ENCODE results near the gene PTP4A1.

The PTP4A1 gene

DNA sequence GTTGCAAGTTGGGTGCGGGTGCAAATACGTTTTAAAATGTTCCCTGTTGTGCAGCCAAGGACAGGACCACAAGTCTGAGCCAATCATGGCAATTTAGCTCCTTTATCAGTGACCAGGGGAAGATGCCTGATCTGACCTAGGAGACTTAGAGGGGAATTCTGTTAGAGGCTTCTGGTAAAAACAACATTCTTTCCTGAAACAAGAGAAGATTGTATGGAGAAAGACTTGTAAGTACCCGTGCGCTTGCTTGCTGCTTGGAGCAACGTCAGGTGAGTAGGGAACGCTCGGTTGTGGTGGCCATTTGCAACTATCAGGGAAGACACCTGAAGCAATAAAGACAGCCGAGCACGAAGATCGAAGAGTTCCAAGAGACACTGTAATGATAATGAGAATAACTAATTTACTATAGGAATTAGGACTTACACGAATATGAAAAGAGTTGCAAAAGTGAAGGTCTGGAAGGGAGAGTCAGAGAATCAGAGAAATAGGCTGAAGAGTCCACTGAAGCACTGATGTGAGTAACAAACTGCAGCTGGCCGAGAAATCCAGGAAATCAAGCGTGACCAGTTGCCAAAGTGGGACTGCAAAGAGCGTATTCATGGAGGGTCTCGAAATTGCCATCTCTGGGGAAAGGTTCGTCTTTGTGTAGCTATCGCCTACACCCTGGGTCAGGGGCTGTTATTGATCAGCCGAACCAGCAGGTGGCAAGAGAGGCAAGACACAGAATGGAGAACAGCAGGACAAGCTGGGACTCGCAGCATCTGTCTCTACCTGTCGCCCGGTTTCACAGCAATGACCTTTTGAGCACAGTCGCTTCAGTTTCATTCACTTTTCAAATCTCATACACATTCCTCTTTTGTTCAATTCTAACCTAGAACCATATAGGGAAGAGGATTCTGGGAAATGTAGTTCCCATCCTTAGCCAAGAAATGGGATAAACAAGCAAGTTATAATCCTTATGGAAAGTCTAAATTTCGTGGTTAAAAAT, 26.1 kb downstream of the PTP4A1 start:
- TF ChIP-seq FOXM1 (IDR thresholded peaks at IDR 0.05; ENCODE audit: borderline replicate concordance, low read depth) (no peak), RAD21 (IDR thresholded peaks at IDR 0.05; ENCODE audit: low read depth) (peak; percentile 66)

DNA sequence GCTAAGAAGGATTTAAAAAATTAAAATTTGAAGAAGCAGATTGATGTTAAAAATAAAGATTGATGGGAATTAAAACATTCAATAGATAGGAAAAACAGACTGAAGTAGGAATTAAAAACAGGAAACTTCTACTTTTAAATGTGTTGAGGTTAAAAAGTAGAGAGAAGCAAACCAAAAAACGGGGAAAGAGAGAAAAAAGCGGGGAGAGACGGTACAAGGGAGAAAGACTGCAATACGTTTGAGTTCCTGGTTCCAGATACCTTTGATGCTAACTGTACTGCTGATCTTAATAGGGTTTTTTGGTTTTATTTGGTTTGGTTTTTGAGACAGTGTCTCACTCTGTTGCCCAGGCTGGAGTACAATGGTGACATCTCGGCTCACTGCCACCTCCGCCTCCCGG, 27.0 kb downstream of the PTP4A1 start:
- TF ChIP-seq, protein P1, sequence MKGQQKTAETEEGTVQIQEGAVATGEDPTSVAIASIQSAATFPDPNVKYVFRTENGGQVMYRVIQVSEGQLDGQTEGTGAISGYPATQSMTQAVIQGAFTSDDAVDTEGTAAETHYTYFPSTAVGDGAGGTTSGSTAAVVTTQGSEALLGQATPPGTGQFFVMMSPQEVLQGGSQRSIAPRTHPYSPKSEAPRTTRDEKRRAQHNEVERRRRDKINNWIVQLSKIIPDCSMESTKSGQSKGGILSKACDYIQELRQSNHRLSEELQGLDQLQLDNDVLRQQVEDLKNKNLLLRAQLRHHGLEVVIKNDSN (IDR thresholded peaks at IDR 0.05) = no peak
- TF ChIP-seq CEBPB (IDR thresholded peaks at IDR 0.05) = no peak
- TF ChIP-seq EGR1 (IDR thresholded peaks at IDR 0.05) = no peak
- TF ChIP-seq TEAD4 (IDR thresholded peaks at IDR 0.05) = no peak
- no peak for TF ChIP-seq FOXM1 (IDR thresholded peaks at IDR 0.05; ENCODE audit: borderline replicate concordance, low read depth)
- no peak for TF ChIP-seq TAF1 (IDR thresholded peaks at IDR 0.05; ENCODE audit: low read depth)
- TF ChIP-seq TCF12 (IDR thresholded peaks at IDR 0.05; ENCODE audit: low read depth) = no peak
- TF ChIP-seq RAD21 (IDR thresholded peaks at IDR 0.05; ENCODE audit: low read depth) = no peak
- TF ChIP-seq, protein P2, sequence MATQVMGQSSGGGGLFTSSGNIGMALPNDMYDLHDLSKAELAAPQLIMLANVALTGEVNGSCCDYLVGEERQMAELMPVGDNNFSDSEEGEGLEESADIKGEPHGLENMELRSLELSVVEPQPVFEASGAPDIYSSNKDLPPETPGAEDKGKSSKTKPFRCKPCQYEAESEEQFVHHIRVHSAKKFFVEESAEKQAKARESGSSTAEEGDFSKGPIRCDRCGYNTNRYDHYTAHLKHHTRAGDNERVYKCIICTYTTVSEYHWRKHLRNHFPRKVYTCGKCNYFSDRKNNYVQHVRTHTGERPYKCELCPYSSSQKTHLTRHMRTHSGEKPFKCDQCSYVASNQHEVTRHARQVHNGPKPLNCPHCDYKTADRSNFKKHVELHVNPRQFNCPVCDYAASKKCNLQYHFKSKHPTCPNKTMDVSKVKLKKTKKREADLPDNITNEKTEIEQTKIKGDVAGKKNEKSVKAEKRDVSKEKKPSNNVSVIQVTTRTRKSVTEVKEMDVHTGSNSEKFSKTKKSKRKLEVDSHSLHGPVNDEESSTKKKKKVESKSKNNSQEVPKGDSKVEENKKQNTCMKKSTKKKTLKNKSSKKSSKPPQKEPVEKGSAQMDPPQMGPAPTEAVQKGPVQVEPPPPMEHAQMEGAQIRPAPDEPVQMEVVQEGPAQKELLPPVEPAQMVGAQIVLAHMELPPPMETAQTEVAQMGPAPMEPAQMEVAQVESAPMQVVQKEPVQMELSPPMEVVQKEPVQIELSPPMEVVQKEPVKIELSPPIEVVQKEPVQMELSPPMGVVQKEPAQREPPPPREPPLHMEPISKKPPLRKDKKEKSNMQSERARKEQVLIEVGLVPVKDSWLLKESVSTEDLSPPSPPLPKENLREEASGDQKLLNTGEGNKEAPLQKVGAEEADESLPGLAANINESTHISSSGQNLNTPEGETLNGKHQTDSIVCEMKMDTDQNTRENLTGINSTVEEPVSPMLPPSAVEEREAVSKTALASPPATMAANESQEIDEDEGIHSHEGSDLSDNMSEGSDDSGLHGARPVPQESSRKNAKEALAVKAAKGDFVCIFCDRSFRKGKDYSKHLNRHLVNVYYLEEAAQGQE (IDR thresholded peaks at IDR 0.05; ENCODE audit: low read depth) = no peak
- TF ChIP-seq, protein P3, sequence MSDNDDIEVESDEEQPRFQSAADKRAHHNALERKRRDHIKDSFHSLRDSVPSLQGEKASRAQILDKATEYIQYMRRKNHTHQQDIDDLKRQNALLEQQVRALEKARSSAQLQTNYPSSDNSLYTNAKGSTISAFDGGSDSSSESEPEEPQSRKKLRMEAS (IDR thresholded peaks at IDR 0.05) = no peak
- TF ChIP-seq NFIC (IDR thresholded peaks at IDR 0.05) = no peak
- no peak for TF ChIP-seq ZBTB7A (IDR thresholded peaks at IDR 0.05; ENCODE audit: low read depth)
- no peak for TF ChIP-seq EP300 (IDR thresholded peaks at IDR 0.05; ENCODE audit: borderline replicate concordance)

DNA sequence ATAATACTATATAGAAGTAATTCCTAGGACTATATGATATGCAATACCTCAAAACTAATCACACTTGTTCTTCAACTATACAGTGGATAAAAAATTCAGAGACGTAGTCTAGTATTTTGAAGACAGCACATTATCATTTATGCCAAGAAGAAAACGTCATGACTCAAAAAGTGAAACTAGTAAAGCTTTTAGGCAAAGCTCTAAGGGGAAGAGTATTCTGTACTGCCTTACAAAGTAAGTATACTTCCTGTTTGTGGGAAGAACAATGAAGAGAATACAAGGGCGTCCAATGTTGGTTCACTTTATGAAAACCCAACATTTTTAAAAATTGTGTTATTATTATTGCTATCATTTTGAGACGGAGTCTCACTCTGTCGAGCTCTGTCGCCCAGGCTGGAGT, 27.9 kb downstream of the PTP4A1 start:
- TF ChIP-seq, protein P3 (IDR thresholded peaks at IDR 0.05) = no peak

GRCh38 chr6:63609231-63609630, 37.0 kb downstream of the PTP4A1 start:
- TF ChIP-seq FOXM1 (IDR thresholded peaks at IDR 0.05; ENCODE audit: borderline replicate concordance, low read depth) (no peak), RAD21 (IDR thresholded peaks at IDR 0.05; ENCODE audit: low read depth) (no peak), CREB1 (IDR thresholded peaks at IDR 0.05; ENCODE audit: low read depth) (no peak)
- TF ChIP-seq, protein P1 (IDR thresholded peaks at IDR 0.05) = no peak

DNA sequence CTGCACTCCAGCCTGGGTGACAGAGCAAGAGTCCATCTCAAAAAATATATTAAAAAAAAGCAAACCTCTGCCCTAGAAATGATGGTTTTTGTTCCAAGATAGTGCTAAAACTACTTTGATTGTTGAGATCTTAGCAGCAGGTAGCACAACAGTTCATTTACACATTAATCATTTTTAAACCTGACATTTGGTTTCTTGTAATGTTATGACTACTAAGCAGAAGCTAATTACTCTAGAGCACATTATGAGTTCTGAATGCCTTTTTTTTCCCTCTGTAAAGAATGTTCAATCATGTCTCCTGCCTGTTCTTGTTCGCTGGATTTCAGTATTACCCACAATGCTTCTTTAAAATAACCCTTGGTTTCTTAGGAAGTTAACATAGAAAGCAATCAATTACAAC, 38.7 kb downstream of the PTP4A1 start:
- TF ChIP-seq EGR1 (IDR thresholded peaks at IDR 0.05) (no peak), RAD21 (IDR thresholded peaks at IDR 0.05; ENCODE audit: low read depth) (no peak), YY1 (IDR thresholded peaks at IDR 0.05; ENCODE audit: low read depth) (no peak), ZBTB7A (IDR thresholded peaks at IDR 0.05; ENCODE audit: low read depth) (no peak), NFIC (IDR thresholded peaks at IDR 0.05) (no peak), CREB1 (IDR thresholded peaks at IDR 0.05; ENCODE audit: low read depth) (no peak), CEBPB (IDR thresholded peaks at IDR 0.05) (no peak)
- TF ChIP-seq, protein P3 (IDR thresholded peaks at IDR 0.05) = no peak
- TF ChIP-seq, protein P2 (IDR thresholded peaks at IDR 0.05; ENCODE audit: low read depth) = no peak

DNA sequence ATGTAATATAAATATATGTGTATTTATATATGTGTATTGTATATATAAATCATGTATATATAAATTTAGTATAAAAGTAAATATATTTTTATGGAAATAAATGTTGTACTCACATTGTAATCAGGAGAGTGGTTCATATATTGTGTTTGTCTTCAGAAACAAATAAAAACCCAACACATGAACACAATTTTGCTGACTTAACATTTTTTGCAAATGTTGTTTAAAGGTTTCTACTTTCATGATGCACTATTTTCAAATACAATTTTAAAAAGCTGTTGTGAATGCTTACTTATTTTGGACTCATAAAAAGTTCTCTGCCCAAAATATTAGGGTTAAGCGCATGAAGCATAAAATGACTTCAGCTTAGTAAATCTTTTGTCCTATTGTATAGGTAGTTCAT, 39.3 kb downstream of the PTP4A1 start:
- TF ChIP-seq, protein P2 (IDR thresholded peaks at IDR 0.05; ENCODE audit: low read depth) = no peak
- TF ChIP-seq YY1 (IDR thresholded peaks at IDR 0.05; ENCODE audit: low read depth) = no peak
- no peak for TF ChIP-seq CREB1 (IDR thresholded peaks at IDR 0.05; ENCODE audit: low read depth)
- no peak for TF ChIP-seq NFIC (IDR thresholded peaks at IDR 0.05)
- TF ChIP-seq ZBTB7A (IDR thresholded peaks at IDR 0.05; ENCODE audit: low read depth) = no peak
- no peak for TF ChIP-seq EGR1 (IDR thresholded peaks at IDR 0.05)
- TF ChIP-seq, protein P1 (IDR thresholded peaks at IDR 0.05) = no peak
- no peak for TF ChIP-seq RAD21 (IDR thresholded peaks at IDR 0.05; ENCODE audit: low read depth)
- TF ChIP-seq TAF1 (IDR thresholded peaks at IDR 0.05; ENCODE audit: low read depth) = no peak
- TF ChIP-seq, protein P3 (IDR thresholded peaks at IDR 0.05) = no peak
- TF ChIP-seq TCF12 (IDR thresholded peaks at IDR 0.05; ENCODE audit: low read depth) = no peak
- TF ChIP-seq FOXM1 (IDR thresholded peaks at IDR 0.05; ENCODE audit: borderline replicate concordance, low read depth) = no peak
- TF ChIP-seq CEBPB (IDR thresholded peaks at IDR 0.05) = no peak
- no peak for TF ChIP-seq EP300 (IDR thresholded peaks at IDR 0.05; ENCODE audit: borderline replicate concordance)
- TF ChIP-seq TEAD4 (IDR thresholded peaks at IDR 0.05) = no peak
